ENCODE measurements around the gene CHD9. TPM values are rescaled to one million over a fixed set of nuclear protein-coding genes. Genes with fewer than 3 reads are reported as not detected.

The CHD9 gene
- total RNA-seq, 1 experiment from 2014 or later, result 111 TPM

DNA sequence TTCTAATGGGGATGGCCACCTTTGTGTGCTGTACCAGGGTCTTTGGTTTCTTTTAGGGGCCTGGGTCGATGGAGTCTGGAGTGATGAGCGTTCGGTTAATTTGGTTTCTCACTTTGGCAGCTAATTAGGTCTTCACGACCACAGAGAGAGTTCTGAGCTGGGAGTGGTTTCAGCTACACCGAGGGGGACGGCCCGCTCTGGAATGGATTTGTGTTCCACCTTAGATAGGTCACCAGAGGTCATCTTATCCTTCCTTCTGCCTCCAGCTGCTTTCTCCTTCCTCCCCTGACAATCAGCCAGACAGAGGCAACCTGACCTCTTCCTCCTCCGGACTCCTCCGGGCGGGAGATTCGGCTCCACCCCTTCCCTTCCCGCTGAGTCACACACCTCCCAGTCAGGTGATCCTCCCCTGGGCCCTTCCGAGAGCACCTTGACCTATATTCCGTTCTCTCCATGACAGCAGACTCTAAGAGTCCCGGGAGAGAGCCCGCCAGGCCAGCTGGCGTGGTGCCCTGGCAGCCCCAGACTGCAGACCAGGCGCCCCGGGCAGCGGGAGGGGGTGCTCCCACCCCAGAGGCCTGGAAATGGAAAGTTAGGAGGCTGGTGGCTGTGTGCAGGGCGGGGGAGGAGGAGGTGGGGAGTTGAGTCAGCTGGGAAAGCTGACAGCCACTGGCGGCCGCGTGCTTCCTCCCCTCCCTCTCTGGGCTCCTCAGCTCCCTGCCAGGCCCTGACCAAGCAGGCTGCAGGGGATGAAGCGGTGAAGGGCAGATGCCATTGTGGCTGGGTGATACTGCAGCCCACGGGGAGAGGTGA lies 44.7 kb downstream of the CHD9 start:
- H3K4me3 ChIP-seq (ENCODE audit: low read length), result peak overlapping the region; percentile 71
- peak overlapping the region; percentile 95 for H3K27ac ChIP-seq (ENCODE audit: low read length)
- H3K9me3 ChIP-seq (ENCODE audit: low read length), result no peaks in the 10 kb centered on the region
- peak overlapping the region; percentile 75 for H3K9ac ChIP-seq (ENCODE audit: low read length)
- H3K4me1 ChIP-seq (ENCODE audit: low read length), result peaks cover 51% of the 10 kb centered on the region
- no peaks in the 10 kb centered on the region for H3K27me3 ChIP-seq (ENCODE audit: low read length)
- H3K79me2 ChIP-seq (ENCODE audit: low read length), result peaks cover 81% of the 10 kb centered on the region
- H3K36me3 ChIP-seq (ENCODE audit: insufficient read depth, low read length), result no peaks in the 10 kb centered on the region
- H3K9me2 ChIP-seq (replicated peaks; ENCODE audit: insufficient read depth, low read length), result no peaks in the 10 kb centered on the region
- H3K4me2 ChIP-seq (ENCODE audit: low read depth, low read length, poor library complexity, severe bottlenecking), result peak overlapping the region; percentile 96
- H4K20me1 ChIP-seq (ENCODE audit: insufficient read depth, low read depth, low read length), result no peaks in the 10 kb centered on the region
- peak; percentile 78 for DNase-seq
- H2AFZ ChIP-seq (ENCODE audit: low read length), result peak overlapping the region; percentile 13; the same call in 1 of the 2 replicates

DNA sequence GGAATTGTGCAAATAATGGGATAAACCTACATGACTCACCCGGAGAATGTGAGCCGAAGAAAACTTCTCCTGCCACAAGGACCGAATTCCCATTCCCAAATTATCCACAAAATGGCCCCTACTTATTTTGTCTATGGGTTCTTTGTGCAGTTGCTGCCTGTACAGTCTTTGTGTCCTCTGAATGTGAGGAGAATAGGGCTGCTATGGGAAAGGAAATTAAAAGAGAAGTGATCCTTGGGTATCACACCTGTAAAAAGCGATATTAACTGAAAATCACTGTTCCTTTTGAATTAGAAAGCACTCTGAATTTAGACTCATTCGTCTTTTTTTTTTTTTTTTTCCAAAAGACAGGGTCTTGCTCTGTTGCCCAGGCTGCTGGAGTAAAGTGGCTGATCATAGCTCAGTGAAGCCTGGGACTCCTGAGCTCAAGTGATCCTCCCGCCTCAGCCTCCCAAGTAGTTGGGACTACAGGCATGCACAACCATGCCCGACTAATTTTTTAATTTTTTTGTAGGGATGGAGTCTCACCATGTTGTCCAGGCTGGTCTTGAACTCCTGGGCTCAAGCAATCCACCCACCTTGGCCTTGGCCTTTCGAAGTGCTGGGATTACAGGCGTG lies 45.4 kb downstream of the CHD9 start:
- no peaks in the 10 kb centered on the region for H3K9me3 ChIP-seq (ENCODE audit: low read length)
- H3K36me3 ChIP-seq (ENCODE audit: insufficient read depth, low read length), result no peaks in the 10 kb centered on the region
- H3K4me2 ChIP-seq (ENCODE audit: low read depth, low read length, poor library complexity, severe bottlenecking), result peak overlapping the region; percentile 96
- H4K20me1 ChIP-seq (ENCODE audit: insufficient read depth, low read depth, low read length), result no peaks in the 10 kb centered on the region
- no peaks in the 10 kb centered on the region for H3K9me2 ChIP-seq (replicated peaks; ENCODE audit: insufficient read depth, low read length)
- H2AFZ ChIP-seq (ENCODE audit: low read length), result no peak overlapping the region
- peaks cover 51% of the 10 kb centered on the region for H3K4me1 ChIP-seq (ENCODE audit: low read length)
- peak; percentile 37 for DNase-seq
- peak overlapping the region; percentile 75 for H3K9ac ChIP-seq (ENCODE audit: low read length)
- H3K4me3 ChIP-seq (ENCODE audit: low read length), result peak overlapping the region; percentile 71
- H3K79me2 ChIP-seq (ENCODE audit: low read length), result peaks cover 81% of the 10 kb centered on the region
- peak overlapping the region; percentile 95 for H3K27ac ChIP-seq (ENCODE audit: low read length)
- H3K27me3 ChIP-seq (ENCODE audit: low read length), result no peaks in the 10 kb centered on the region

DNA sequence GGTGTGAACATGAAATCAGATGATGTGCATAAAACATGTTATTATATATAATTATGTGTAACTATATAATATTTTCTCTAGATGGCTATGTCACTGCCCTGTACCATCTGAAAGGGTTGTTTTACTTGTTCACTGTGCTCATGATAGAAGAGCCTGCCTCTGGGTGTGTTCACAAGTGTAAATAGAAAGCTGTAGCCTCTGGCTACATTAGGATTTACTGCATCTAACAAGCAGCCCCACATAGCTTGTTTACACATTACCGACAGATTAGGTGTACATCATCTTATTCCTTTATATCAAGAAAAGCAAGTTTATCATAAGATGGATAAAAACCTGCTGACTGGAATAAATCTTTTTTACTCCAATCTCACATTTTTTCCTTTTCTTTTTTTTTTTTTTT lies 46.1 kb downstream of the CHD9 start:
- Histone ChIP-seq H3K9ac (ENCODE audit: low read length) (no peak overlapping the region), H3K4me2 (ENCODE audit: low read depth, low read length, poor library complexity, severe bottlenecking) (no peak overlapping the region), H3K27me3 (ENCODE audit: low read length) (no peaks in the 10 kb centered on the region), H3K9me3 (ENCODE audit: low read length) (no peaks in the 10 kb centered on the region), H3K4me3 (ENCODE audit: low read length) (no peak overlapping the region), H3K27ac (ENCODE audit: low read length) (peak overlapping the region; percentile 7; the same call in 1 of the 2 replicates), H2AFZ (ENCODE audit: low read length) (no peak overlapping the region), H3K4me1 (ENCODE audit: low read length) (peaks cover 51% of the 10 kb centered on the region), H3K36me3 (ENCODE audit: insufficient read depth, low read length) (no peaks in the 10 kb centered on the region), H3K9me2 (replicated peaks; ENCODE audit: insufficient read depth, low read length) (no peaks in the 10 kb centered on the region), H4K20me1 (ENCODE audit: insufficient read depth, low read depth, low read length) (no peaks in the 10 kb centered on the region), H3K79me2 (ENCODE audit: low read length) (peaks cover 81% of the 10 kb centered on the region)
- peak; percentile 26 for DNase-seq

DNA sequence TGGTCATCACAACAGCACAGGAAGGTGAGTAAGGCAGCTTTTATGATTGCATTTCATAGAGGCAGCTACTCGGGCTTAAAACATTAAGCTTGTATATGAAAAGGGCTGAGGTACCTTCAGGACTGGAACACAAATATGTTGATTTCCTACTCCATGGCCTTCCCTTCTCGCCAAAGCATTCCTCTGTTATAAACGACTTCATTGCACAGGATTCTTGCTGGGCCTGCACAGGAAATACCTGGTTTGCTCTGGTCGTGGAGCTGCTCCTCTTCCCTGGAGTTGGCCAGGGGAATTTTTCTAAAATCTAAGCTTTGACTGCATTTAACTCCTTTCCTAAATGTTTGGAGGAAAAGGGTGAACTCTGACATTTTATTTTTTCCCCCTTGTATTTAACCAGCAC lies 49.0 kb downstream of the CHD9 start:
- no peaks in the 10 kb centered on the region for H3K27me3 ChIP-seq (ENCODE audit: low read length)
- H3K79me2 ChIP-seq (ENCODE audit: low read length), result peaks cover 83% of the 10 kb centered on the region

DNA sequence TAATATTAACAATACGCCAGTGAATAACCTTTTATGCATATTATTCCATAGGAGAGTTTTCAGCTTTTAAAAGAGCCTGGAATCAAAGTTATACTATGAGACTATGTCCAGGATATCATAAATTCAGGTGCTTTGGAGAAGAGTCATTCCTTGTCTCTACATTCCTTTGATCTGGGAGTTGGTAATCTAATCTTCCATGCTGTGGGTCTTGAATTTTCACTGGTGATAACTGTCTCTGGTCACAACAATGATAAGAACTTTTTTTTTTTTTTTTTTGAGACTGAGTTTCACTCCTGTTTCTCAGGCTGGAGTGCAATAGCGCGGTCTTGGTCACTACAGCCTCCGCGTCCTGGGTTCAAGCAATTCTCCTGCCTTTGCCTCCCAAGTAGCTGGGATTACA lies 50.8 kb downstream of the CHD9 start:
- Histone ChIP-seq H3K27ac (ENCODE audit: low read length) (no peak overlapping the region), H3K4me3 (ENCODE audit: low read length) (no peak overlapping the region), H3K4me1 (ENCODE audit: low read length) (peaks cover 12% of the 10 kb centered on the region), H3K9me2 (replicated peaks; ENCODE audit: insufficient read depth, low read length) (no peaks in the 10 kb centered on the region), H3K9ac (ENCODE audit: low read length) (no peak overlapping the region), H3K9me3 (ENCODE audit: low read length) (no peaks in the 10 kb centered on the region), H3K36me3 (ENCODE audit: insufficient read depth, low read length) (no peaks in the 10 kb centered on the region), H3K79me2 (ENCODE audit: low read length) (peaks cover 82% of the 10 kb centered on the region), H3K4me2 (ENCODE audit: low read depth, low read length, poor library complexity, severe bottlenecking) (no peak overlapping the region), H2AFZ (ENCODE audit: low read length) (no peak overlapping the region), H4K20me1 (ENCODE audit: insufficient read depth, low read depth, low read length) (no peaks in the 10 kb centered on the region), H3K27me3 (ENCODE audit: low read length) (no peaks in the 10 kb centered on the region)
- DNase-seq, result no peak

More for the DNA sequence above, 49.0 kb downstream of the CHD9 start:
- Histone ChIP-seq H3K9ac (ENCODE audit: low read length) (no peak overlapping the region), H3K9me3 (ENCODE audit: low read length) (no peaks in the 10 kb centered on the region), H3K4me3 (ENCODE audit: low read length) (no peak overlapping the region), H3K36me3 (ENCODE audit: insufficient read depth, low read length) (no peaks in the 10 kb centered on the region), H4K20me1 (ENCODE audit: insufficient read depth, low read depth, low read length) (no peaks in the 10 kb centered on the region), H3K9me2 (replicated peaks; ENCODE audit: insufficient read depth, low read length) (no peaks in the 10 kb centered on the region), H3K4me1 (ENCODE audit: low read length) (peaks cover 28% of the 10 kb centered on the region), H3K4me2 (ENCODE audit: low read depth, low read length, poor library complexity, severe bottlenecking) (no peak overlapping the region), H2AFZ (ENCODE audit: low read length) (no peak overlapping the region), H3K27ac (ENCODE audit: low read length) (no peak overlapping the region)
- no peak for DNase-seq

DNA sequence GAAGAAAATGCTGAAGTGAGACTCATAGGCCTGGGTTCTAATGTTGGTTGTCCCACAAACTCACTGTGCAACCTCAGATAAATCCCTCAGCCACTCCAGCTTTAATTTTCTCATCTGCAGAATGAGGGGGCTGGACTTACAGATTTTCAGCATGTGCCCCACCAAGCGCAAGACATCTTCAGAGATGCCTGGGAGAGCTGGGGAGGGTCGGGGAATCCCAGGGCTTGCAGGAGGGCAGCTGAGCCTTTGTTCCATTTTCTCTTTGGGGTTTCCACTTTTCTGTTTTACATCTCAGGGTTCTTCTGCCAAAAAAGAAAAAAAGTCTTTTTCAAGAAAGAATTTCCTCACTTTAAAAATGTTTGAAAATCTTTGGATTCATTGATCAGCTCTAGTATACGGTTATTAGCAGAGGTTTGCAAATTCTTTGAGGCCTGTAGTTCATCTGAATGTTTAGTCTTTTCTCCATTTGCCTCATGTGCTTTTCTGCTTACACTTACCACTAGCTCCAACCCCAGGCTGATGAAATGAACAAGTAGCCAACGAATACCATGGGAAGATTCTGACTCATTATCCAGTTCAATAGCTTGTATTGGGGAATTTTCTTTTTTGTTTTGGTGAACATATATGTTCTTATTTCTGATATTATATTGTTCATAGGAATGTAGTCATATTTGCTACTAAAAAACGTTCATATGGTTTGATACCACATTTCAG lies 56.4 kb downstream of the CHD9 start:
- no peak for DNase-seq
- Histone ChIP-seq H3K36me3 (ENCODE audit: insufficient read depth, low read length) (no peaks in the 10 kb centered on the region), H3K9me2 (replicated peaks; ENCODE audit: insufficient read depth, low read length) (no peaks in the 10 kb centered on the region), H3K4me1 (ENCODE audit: low read length) (peaks cover 10% of the 10 kb centered on the region), H3K9ac (ENCODE audit: low read length) (no peak overlapping the region), H3K79me2 (ENCODE audit: low read length) (peaks cover 81% of the 10 kb centered on the region), H3K4me2 (ENCODE audit: low read depth, low read length, poor library complexity, severe bottlenecking) (no peak overlapping the region), H3K27ac (ENCODE audit: low read length) (peak overlapping the region; percentile 9; the same call in 1 of the 2 replicates), H3K4me3 (ENCODE audit: low read length) (no peak overlapping the region), H3K9me3 (ENCODE audit: low read length) (no peaks in the 10 kb centered on the region), H2AFZ (ENCODE audit: low read length) (no peak overlapping the region), H3K27me3 (ENCODE audit: low read length) (no peaks in the 10 kb centered on the region), H4K20me1 (ENCODE audit: insufficient read depth, low read depth, low read length) (no peaks in the 10 kb centered on the region)

DNA sequence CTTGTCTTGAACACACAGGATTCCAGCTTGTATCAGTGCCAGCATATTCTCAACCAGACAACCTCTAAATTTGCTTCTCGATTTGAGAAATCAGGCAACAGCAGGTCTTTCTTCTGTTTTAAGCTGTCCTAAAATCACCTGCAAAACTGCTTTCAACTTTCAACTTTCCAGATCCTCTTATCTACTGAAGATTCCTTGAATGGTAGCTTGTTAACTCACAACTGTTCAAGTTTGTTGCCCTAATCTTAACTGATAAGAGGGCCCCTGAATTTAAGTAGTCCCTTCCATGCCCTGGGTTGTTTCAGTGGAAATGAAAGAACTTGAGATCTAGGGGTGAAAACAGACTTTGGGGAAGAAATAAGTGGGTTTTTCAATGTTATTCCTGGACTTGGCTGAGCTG lies 57.2 kb downstream of the CHD9 start:
- H3K27ac ChIP-seq (ENCODE audit: low read length), result peak overlapping the region; percentile 9; the same call in 1 of the 2 replicates
- peaks cover 12% of the 10 kb centered on the region for H3K4me1 ChIP-seq (ENCODE audit: low read length)
- H3K4me3 ChIP-seq (ENCODE audit: low read length), result no peak overlapping the region
- H3K9me2 ChIP-seq (replicated peaks; ENCODE audit: insufficient read depth, low read length), result no peaks in the 10 kb centered on the region
- H3K79me2 ChIP-seq (ENCODE audit: low read length), result peaks cover 80% of the 10 kb centered on the region
- H2AFZ ChIP-seq (ENCODE audit: low read length), result no peak overlapping the region
- H3K9me3 ChIP-seq (ENCODE audit: low read length), result no peaks in the 10 kb centered on the region
- no peaks in the 10 kb centered on the region for H3K36me3 ChIP-seq (ENCODE audit: insufficient read depth, low read length)
- no peak overlapping the region for H3K4me2 ChIP-seq (ENCODE audit: low read depth, low read length, poor library complexity, severe bottlenecking)
- H3K9ac ChIP-seq (ENCODE audit: low read length), result no peak overlapping the region
- H4K20me1 ChIP-seq (ENCODE audit: insufficient read depth, low read depth, low read length), result no peaks in the 10 kb centered on the region
- H3K27me3 ChIP-seq (ENCODE audit: low read length), result no peaks in the 10 kb centered on the region
- no peak for DNase-seq

DNA sequence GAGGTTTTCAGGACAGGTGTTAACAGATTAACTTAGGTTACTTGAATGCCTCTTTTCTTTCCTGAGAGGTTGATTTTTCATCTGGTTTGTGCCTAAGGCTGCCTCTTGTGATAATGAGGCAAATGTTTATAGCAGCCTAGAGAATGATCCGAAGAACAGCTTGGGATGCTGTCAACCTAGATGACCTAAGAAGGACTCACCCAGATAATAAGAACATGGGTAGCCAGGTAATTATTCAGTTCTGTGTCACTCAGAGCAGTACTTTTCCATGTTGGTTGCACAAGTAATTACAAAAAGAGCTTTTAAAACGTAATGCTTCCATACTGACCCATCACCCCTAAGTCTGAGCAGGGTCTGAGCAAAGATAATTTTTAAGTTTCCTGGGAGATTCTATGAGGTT lies 60.3 kb downstream of the CHD9 start:
- H3K27me3 ChIP-seq (ENCODE audit: low read length), result no peaks in the 10 kb centered on the region
- H3K4me2 ChIP-seq (ENCODE audit: low read depth, low read length, poor library complexity, severe bottlenecking), result no peak overlapping the region
- H3K9me2 ChIP-seq (replicated peaks; ENCODE audit: insufficient read depth, low read length), result no peaks in the 10 kb centered on the region
- H3K27ac ChIP-seq (ENCODE audit: low read length), result no peak overlapping the region
- peaks cover 12% of the 10 kb centered on the region for H3K4me1 ChIP-seq (ENCODE audit: low read length)
- H4K20me1 ChIP-seq (ENCODE audit: insufficient read depth, low read depth, low read length), result no peaks in the 10 kb centered on the region
- no peaks in the 10 kb centered on the region for H3K36me3 ChIP-seq (ENCODE audit: insufficient read depth, low read length)
- no peak overlapping the region for H2AFZ ChIP-seq (ENCODE audit: low read length)
- H3K4me3 ChIP-seq (ENCODE audit: low read length), result no peak overlapping the region
- no peak overlapping the region for H3K9ac ChIP-seq (ENCODE audit: low read length)
- peaks cover 72% of the 10 kb centered on the region for H3K79me2 ChIP-seq (ENCODE audit: low read length)
- H3K9me3 ChIP-seq (ENCODE audit: low read length), result no peaks in the 10 kb centered on the region
- DNase-seq, result no peak

Measured in Karpas-422 (cell line).